Chondrocyte (in vitro differentiated cells): Measurements from ENCODE around the gene HABP4. TPM values are rescaled to one million over a fixed set of nuclear protein-coding genes. Genes with fewer than 3 reads are reported as not detected.

Experiments used
- DNase-seq: peaks from one replicate; pipeline ENCODE4 v3.0.0; 2021; ENCODE audit warnings: mixed read lengths, low spot score
- H3K27ac Mint-ChIP-seq: one replicate; pipeline ENCODE4 v1.8.0; 2021; ENCODE audit warnings: mild to moderate bottlenecking, moderate library complexity, mixed read lengths; ENCODE audit not compliant: unreplicated experiment
- H3K27me3 Mint-ChIP-seq: 2 replicates; pipeline ENCODE4 v1.8.0; 2021; ENCODE audit warnings: low read depth, mixed read lengths
- H3K36me3 Mint-ChIP-seq: 2 replicates; pipeline ENCODE4 v1.8.0; 2021; ENCODE audit warnings: low read depth, mixed read lengths
- H3K4me1 Mint-ChIP-seq: 2 replicates; pipeline ENCODE4 v1.8.0; 2021; ENCODE audit warnings: low read depth, mild to moderate bottlenecking, mixed read lengths
- H3K4me3 Mint-ChIP-seq: one replicate; pipeline ENCODE4 v1.8.0; 2021; ENCODE audit warnings: mild to moderate bottlenecking, moderate library complexity, mixed read lengths; ENCODE audit not compliant: unreplicated experiment
- H3K9me3 Mint-ChIP-seq: 2 replicates; pipeline ENCODE4 v1.8.0; 2021; ENCODE audit warnings: low read depth, mixed read lengths
- total RNA-seq: library from RNA; stranded (reverse); gene quantifications from 3 replicates; pipeline ENCODE4 v1.2.1, GENCODE V29; 2021
- TF ChIP-seq, protein P1 (sequence below): fragments of 200-600 bp; sonication (generic); IDR thresholded peaks from 2 replicates; pipeline ENCODE4 v1.5.0; 2021; ENCODE audit warnings: antibody characterized with exemption, mild to moderate bottlenecking, moderate library complexity

Gene HABP4
- total RNA-seq, 1 donor from 2014 or later: 28.9 TPM

DNA sequence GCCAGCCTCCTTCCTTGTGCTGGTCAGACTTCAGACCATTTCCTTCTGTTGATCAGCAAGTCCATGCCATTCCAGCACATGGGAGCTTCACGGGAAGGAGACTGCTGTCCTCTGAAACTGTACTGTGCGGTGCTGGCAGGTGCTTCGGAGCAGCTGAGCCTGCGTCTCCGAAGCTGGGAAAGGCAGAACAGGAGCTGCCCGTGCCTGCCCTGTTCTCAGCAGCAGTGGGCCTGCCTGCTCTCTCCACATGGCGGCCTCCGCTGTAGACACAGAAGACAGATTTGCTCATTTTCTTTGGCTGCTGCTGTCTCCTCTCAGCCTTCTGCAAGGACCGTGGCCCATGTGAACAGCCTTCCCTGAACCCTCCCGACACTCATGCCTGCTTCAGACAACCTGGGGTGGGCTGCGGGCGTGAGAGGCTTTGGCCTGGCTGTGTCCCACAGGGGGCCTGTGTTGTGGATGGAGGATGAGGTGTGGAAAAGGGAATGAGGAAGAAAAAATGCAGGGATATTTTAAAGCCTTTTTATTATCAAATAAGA, 43.1 kb downstream of the HABP4 start:
- H3K36me3 Mint-ChIP-seq: peaks cover 26% of the 10 kb centered on the region
- TF ChIP-seq, protein P1, sequence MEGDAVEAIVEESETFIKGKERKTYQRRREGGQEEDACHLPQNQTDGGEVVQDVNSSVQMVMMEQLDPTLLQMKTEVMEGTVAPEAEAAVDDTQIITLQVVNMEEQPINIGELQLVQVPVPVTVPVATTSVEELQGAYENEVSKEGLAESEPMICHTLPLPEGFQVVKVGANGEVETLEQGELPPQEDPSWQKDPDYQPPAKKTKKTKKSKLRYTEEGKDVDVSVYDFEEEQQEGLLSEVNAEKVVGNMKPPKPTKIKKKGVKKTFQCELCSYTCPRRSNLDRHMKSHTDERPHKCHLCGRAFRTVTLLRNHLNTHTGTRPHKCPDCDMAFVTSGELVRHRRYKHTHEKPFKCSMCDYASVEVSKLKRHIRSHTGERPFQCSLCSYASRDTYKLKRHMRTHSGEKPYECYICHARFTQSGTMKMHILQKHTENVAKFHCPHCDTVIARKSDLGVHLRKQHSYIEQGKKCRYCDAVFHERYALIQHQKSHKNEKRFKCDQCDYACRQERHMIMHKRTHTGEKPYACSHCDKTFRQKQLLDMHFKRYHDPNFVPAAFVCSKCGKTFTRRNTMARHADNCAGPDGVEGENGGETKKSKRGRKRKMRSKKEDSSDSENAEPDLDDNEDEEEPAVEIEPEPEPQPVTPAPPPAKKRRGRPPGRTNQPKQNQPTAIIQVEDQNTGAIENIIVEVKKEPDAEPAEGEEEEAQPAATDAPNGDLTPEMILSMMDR: no peak
- no peak overlapping the region for H3K27ac Mint-ChIP-seq
- H3K27me3 Mint-ChIP-seq: no peaks in the 10 kb centered on the region
- H3K4me1 Mint-ChIP-seq: peaks cover under 1% of the 10 kb centered on the region
- DNase-seq: no peak
- H3K4me3 Mint-ChIP-seq: no peak overlapping the region
- no peaks in the 10 kb centered on the region for H3K9me3 Mint-ChIP-seq

DNA sequence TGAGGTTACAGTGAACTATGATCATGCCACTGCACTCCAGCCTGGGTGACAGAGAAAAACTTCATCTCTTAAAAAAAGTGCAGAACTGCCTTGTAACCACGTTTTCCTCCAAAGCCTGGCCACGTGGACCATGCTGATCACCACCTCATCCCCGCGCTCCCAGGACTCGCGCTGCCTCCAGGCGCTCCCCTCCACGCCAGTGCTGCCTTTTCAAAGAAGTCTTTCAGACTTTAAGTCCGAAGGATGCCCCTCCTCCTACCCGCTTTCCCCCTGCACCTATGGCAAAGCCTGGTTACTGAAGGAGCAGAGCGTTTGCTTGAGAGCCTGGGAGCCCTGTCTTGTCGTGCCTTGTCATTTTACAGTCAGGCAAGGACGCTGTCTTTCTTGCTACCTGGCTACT, 43.8 kb downstream of the HABP4 start:
- TF ChIP-seq, protein P1: no peak
- H3K4me3 Mint-ChIP-seq: no peak overlapping the region
- H3K27ac Mint-ChIP-seq: no peak overlapping the region
- H3K4me1 Mint-ChIP-seq: no peaks in the 10 kb centered on the region
- H3K27me3 Mint-ChIP-seq: no peaks in the 10 kb centered on the region
- no peaks in the 10 kb centered on the region for H3K9me3 Mint-ChIP-seq
- DNase-seq: no peak
- peaks cover 24% of the 10 kb centered on the region for H3K36me3 Mint-ChIP-seq

DNA sequence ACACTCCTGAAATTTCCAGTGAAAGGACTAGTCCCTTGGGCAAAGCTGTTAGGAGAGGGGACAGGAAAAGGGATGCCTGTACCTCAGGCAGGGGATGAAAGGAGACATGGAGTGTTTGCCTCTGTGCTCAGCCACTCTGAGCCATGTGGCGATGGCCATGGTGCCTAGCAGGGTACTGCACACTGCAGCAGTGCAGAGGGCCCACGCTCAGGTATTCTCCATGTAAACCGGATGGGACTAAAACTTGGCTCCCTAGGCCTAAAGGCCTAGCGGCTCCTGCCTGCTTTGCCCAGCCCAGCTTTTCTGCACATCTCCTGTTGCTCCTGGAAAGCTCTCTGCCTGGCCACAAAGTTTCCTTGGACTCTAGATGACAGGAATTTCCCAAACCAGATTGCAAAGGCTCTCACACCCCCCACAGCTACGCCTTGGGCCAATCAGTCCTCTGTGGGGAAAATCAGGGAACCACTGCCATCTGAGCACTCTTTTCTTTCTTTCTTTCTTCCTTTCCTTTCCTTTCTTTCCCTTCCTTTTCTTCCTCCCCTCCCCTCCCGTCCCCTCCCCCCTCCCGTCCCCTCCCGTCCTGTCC, 44.3 kb downstream of the HABP4 start:
- Mint-ChIP-seq H3K4me3 (no peak overlapping the region), H3K27ac (no peak overlapping the region), H3K27me3 (no peaks in the 10 kb centered on the region), H3K36me3 (peaks cover 22% of the 10 kb centered on the region), H3K4me1 (no peaks in the 10 kb centered on the region), H3K9me3 (no peaks in the 10 kb centered on the region)
- TF ChIP-seq, protein P1: no peak
- no peak for DNase-seq

DNA sequence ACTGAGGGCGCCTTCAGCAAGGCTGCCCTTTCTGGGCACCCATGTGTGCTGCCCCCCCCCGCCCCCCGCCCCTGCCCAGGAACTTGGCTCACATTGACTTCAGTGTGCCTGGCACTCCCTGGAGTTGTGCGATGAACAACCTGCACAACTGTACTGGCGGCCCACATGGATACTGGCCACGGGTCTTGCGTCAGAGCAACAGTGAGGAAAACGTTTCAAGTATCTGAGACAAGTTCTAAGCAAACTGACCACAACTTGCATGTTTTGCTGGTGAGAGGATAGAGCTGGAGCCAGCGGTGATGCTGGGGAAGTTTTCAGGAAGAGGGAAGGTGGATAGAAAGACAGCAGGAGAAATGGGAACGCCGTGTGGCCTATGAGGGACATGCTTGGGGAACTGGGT, 45.4 kb downstream of the HABP4 start:
- Mint-ChIP-seq H3K27me3 (no peaks in the 10 kb centered on the region), H3K4me1 (no peaks in the 10 kb centered on the region), H3K9me3 (no peaks in the 10 kb centered on the region), H3K27ac (no peak overlapping the region), H3K4me3 (no peak overlapping the region), H3K36me3 (peaks cover 13% of the 10 kb centered on the region)
- TF ChIP-seq, protein P1: no peak
- no peak for DNase-seq

DNA sequence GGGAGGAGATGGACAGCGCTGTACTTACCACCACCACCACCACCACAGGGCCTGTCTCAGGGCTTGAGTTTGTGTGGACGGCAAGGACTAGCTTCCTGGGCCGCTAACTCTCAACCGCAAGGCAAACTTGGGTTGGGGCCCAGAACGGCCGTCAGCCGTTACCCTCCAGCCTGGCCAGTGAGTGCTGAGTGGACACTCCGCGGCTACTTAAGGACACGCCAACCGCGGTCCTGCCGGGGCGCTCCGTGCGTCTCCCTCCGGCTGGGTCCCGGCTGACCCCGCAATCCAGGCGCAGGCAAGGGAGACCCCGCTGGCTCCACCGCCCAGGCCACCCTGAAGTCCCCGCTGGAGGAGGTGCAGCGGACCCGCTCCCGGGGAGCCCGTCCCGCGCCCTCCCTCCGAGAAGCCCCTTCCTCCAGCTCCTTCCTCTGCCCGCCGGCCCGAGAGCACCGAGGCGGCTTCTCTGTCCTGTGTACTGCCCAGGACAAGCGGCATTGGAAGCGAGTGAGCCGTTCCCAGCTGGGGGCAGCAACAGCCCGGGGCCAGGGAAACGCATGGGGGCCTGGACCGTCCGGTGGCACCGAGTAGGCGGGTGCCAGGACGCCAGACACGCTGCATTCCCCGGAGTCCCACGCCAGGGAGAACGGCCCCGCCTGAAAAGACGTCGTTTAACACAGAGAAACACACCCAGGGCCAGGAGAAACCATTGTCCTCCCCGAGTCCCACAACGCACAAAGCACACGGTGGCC, 46.6 kb downstream of the HABP4 start:
- DNase-seq: no peak
- Mint-ChIP-seq H3K36me3 (peaks cover 12% of the 10 kb centered on the region), H3K4me3 (no peak overlapping the region), H3K4me1 (peaks cover 7% of the 10 kb centered on the region), H3K27ac (no peak overlapping the region), H3K27me3 (no peaks in the 10 kb centered on the region), H3K9me3 (no peaks in the 10 kb centered on the region)
- TF ChIP-seq, protein P1: no peak
